GM23338 (cell line): ENCODE measurements around the gene CSRNP3. TPM values are rescaled to one million over a fixed set of nuclear protein-coding genes. Genes with fewer than 3 reads are reported as not detected.

Experiments
- ATAC-seq: fragments of 200-7000 bp; cut with Tn5 transposase; 3 replicates; pipeline ENCODE4 v1.9.1; 2020
- DNase-seq: peaks from one replicate; pipeline ENCODE4 v3.0.0-alpha.2; 2015; ENCODE audit warnings: low spot score
- H2AFZ ChIP-seq: fragments of 200-600 bp; sonication (generic); 2 replicates; pipeline ENCODE4 v1.8.0; 2016; ENCODE audit warnings: antibody characterized with exemption, mild to moderate bottlenecking, moderate library complexity
- H3F3A ChIP-seq: fragments of 200-600 bp; sonication (generic); replicated peaks from 2 replicates; pipeline ENCODE4 v1.8.0; 2017; ENCODE audit warnings: antibody characterized with exemption, mixed run types, low read depth
- H3K27ac ChIP-seq: fragments of 200-600 bp; sonication (generic); 2 replicates; pipeline ENCODE4 v1.6.1; 2016; ENCODE audit warnings: low read depth
- H3K27me3 ChIP-seq: fragments of 200-600 bp; sonication (generic); 2 replicates; pipeline ENCODE4 v1.8.0; 2016; ENCODE audit warnings: mild to moderate bottlenecking, mixed run types, moderate library complexity; ENCODE audit not compliant: insufficient read depth
- H3K36me3 ChIP-seq: fragments of 200-600 bp; sonication (generic); 2 replicates; pipeline ENCODE4 v1.8.0; 2016; ENCODE audit warnings: mild to moderate bottlenecking; ENCODE audit not compliant: insufficient read depth
- H3K4me1 ChIP-seq: fragments of 200-600 bp; sonication (generic); 2 replicates; pipeline ENCODE4 v1.8.0; 2016; ENCODE audit warnings: mild to moderate bottlenecking, moderate library complexity; ENCODE audit not compliant: insufficient read depth
- H3K4me2 ChIP-seq: fragments of 200-600 bp; sonication (generic); 2 replicates; pipeline ENCODE4 v1.7.1; 2017; ENCODE audit warnings: mixed run types
- H3K4me3 ChIP-seq: fragments of 200-600 bp; sonication (generic); 2 replicates; pipeline ENCODE4 v1.6.1; 2016; ENCODE audit warnings: mixed run types
- H3K79me2 ChIP-seq: fragments of 200-600 bp; sonication (generic); replicated peaks from 2 replicates; pipeline ENCODE4 v1.8.0; 2017; ENCODE audit warnings: mild to moderate bottlenecking; ENCODE audit not compliant: insufficient read depth
- H3K9me2 ChIP-seq: fragments of 200-600 bp; sonication (generic); 2 replicates; pipeline ENCODE4 v1.8.0; 2017; ENCODE audit not compliant: insufficient read depth
- H4K20me1 ChIP-seq: fragments of 200-600 bp; sonication (generic); replicated peaks from 2 replicates; pipeline ENCODE4 v1.8.0; 2017; ENCODE audit warnings: mild to moderate bottlenecking; ENCODE audit not compliant: insufficient read depth
- H3K27ac Mint-ChIP-seq: 2 replicates; pipeline ENCODE4 v1.8.0; 2020; ENCODE audit warnings: inconsistent platforms, mild to moderate bottlenecking, moderate library complexity, mixed read lengths
- H3K27me3 Mint-ChIP-seq: 3 replicates; pipeline ENCODE4 v1.8.0; 2022; ENCODE audit warnings: low read depth, mild to moderate bottlenecking, moderate library complexity, mixed read lengths, inconsistent platforms; ENCODE audit not compliant: insufficient read depth, poor library complexity
- H3K36me3 Mint-ChIP-seq: 3 replicates; pipeline ENCODE4 v1.8.0; 2021; ENCODE audit warnings: low read depth, mild to moderate bottlenecking, inconsistent platforms, moderate library complexity, mixed read lengths
- H3K4me1 Mint-ChIP-seq: 3 replicates; pipeline ENCODE4 v1.8.0; 2020; ENCODE audit warnings: mild to moderate bottlenecking, inconsistent platforms, mixed read lengths
- H3K4me3 Mint-ChIP-seq: 3 replicates; pipeline ENCODE4 v1.8.0; 2021; ENCODE audit warnings: moderate library complexity, mild to moderate bottlenecking, inconsistent platforms, mixed read lengths
- H3K9me3 Mint-ChIP-seq: 3 replicates; pipeline ENCODE4 v1.8.0; 2020; ENCODE audit warnings: moderate library complexity, mild to moderate bottlenecking, inconsistent platforms, mixed read lengths
- CREB1 ChIP-seq: fragments of 250-450 bp; sonication (Bioruptor Pico); IDR thresholded peaks from 2 replicates; pipeline ENCODE4 v1.5.0; 2020; ENCODE audit warnings: low read depth, mild to moderate bottlenecking, moderate library complexity
- ETS1 ChIP-seq: IDR thresholded peaks from 2 replicates; pipeline ENCODE4 v1.6.1; 2016; ENCODE audit warnings: antibody characterized with exemption
- NANOG ChIP-seq: IDR thresholded peaks from 2 replicates; pipeline ENCODE4 v1.6.1; 2016; ENCODE audit warnings: antibody characterized with exemption, borderline replicate concordance
- POLR2AphosphoS5 ChIP-seq: IDR thresholded peaks from 2 replicates; pipeline ENCODE4 v1.6.1; 2016; ENCODE audit warnings: antibody characterized with exemption, low read depth
- ZNF114 ChIP-seq: fragments of 250-450 bp; sonication (Bioruptor Pico); IDR thresholded peaks from 2 replicates; pipeline ENCODE4 v1.5.0; 2020; ENCODE audit warnings: mild to moderate bottlenecking, moderate library complexity
- polyA plus RNA-seq: library from polyadenylated mRNA; unstranded; fragments of >200 nt; fragmentation: Nextera tagmentation; extraction: Ambion mirVana; gene quantifications from 2 replicates; pipeline ENCODE4 v1.2.1, GENCODE V29; 2016
- total RNA-seq: library from RNA; depleted of rRNA; stranded (reverse); fragments of >200 nt; shearing (Covaris generic); gene quantifications from 2 replicates; pipeline ENCODE4 v1.2.3, GENCODE V29; 2014
- TF ChIP-seq, protein P1 (sequence below): IDR thresholded peaks from one replicate; pipeline ENCODE4 v1.6.1; 2018; ENCODE audit warnings: antibody characterized with exemption; ENCODE audit not compliant: unreplicated experiment
- TF ChIP-seq, protein P2 (sequence below): fragments of 250-450 bp; sonication (Bioruptor Pico); IDR thresholded peaks from 2 replicates; pipeline ENCODE4 v1.5.0; 2020; ENCODE audit warnings: mild to moderate bottlenecking, moderate library complexity

The CSRNP3 gene
- total and polyA plus RNA-seq, 2 experiments from 2014 or later: 3.8 to 6.8 TPM

- Histone ChIP-seq H3K4me1 (peaks cover 9% of the 10 kb centered on the region), H3K36me3 (no peaks in the 10 kb centered on the region), H3K4me3 (peak overlapping the region; percentile 48), H3K27me3 (no peaks in the 10 kb centered on the region), H3F3A (no peaks in the 10 kb centered on the region), H4K20me1 (no peaks in the 10 kb centered on the region), H3K9me2 (no peaks in the 10 kb centered on the region), H3K27ac (no peak overlapping the region), H3K79me2 (no peaks in the 10 kb centered on the region), H3K4me2 (peak overlapping the region; percentile 68), H2AFZ (no peak overlapping the region)
- Mint-ChIP-seq H3K9me3 (no peaks in the 10 kb centered on the region), H3K27ac (peak overlapping the region; percentile 73), H3K27me3 (no peaks in the 10 kb centered on the region), H3K36me3 (no peaks in the 10 kb centered on the region), H3K4me1 (peaks cover 18% of the 10 kb centered on the region), H3K4me3 (peak overlapping the region; percentile 77)
- peak; percentile 92 for DNase-seq
- TF ChIP-seq POLR2AphosphoS5 (no peak), NANOG (no peak), ZNF114 (no peak), CREB1 (CRISPR knock-in tag) (no peak), ETS1 (no peak)
- TF ChIP-seq, protein P1, sequence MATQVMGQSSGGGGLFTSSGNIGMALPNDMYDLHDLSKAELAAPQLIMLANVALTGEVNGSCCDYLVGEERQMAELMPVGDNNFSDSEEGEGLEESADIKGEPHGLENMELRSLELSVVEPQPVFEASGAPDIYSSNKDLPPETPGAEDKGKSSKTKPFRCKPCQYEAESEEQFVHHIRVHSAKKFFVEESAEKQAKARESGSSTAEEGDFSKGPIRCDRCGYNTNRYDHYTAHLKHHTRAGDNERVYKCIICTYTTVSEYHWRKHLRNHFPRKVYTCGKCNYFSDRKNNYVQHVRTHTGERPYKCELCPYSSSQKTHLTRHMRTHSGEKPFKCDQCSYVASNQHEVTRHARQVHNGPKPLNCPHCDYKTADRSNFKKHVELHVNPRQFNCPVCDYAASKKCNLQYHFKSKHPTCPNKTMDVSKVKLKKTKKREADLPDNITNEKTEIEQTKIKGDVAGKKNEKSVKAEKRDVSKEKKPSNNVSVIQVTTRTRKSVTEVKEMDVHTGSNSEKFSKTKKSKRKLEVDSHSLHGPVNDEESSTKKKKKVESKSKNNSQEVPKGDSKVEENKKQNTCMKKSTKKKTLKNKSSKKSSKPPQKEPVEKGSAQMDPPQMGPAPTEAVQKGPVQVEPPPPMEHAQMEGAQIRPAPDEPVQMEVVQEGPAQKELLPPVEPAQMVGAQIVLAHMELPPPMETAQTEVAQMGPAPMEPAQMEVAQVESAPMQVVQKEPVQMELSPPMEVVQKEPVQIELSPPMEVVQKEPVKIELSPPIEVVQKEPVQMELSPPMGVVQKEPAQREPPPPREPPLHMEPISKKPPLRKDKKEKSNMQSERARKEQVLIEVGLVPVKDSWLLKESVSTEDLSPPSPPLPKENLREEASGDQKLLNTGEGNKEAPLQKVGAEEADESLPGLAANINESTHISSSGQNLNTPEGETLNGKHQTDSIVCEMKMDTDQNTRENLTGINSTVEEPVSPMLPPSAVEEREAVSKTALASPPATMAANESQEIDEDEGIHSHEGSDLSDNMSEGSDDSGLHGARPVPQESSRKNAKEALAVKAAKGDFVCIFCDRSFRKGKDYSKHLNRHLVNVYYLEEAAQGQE: no peak
- TF ChIP-seq, protein P2, sequence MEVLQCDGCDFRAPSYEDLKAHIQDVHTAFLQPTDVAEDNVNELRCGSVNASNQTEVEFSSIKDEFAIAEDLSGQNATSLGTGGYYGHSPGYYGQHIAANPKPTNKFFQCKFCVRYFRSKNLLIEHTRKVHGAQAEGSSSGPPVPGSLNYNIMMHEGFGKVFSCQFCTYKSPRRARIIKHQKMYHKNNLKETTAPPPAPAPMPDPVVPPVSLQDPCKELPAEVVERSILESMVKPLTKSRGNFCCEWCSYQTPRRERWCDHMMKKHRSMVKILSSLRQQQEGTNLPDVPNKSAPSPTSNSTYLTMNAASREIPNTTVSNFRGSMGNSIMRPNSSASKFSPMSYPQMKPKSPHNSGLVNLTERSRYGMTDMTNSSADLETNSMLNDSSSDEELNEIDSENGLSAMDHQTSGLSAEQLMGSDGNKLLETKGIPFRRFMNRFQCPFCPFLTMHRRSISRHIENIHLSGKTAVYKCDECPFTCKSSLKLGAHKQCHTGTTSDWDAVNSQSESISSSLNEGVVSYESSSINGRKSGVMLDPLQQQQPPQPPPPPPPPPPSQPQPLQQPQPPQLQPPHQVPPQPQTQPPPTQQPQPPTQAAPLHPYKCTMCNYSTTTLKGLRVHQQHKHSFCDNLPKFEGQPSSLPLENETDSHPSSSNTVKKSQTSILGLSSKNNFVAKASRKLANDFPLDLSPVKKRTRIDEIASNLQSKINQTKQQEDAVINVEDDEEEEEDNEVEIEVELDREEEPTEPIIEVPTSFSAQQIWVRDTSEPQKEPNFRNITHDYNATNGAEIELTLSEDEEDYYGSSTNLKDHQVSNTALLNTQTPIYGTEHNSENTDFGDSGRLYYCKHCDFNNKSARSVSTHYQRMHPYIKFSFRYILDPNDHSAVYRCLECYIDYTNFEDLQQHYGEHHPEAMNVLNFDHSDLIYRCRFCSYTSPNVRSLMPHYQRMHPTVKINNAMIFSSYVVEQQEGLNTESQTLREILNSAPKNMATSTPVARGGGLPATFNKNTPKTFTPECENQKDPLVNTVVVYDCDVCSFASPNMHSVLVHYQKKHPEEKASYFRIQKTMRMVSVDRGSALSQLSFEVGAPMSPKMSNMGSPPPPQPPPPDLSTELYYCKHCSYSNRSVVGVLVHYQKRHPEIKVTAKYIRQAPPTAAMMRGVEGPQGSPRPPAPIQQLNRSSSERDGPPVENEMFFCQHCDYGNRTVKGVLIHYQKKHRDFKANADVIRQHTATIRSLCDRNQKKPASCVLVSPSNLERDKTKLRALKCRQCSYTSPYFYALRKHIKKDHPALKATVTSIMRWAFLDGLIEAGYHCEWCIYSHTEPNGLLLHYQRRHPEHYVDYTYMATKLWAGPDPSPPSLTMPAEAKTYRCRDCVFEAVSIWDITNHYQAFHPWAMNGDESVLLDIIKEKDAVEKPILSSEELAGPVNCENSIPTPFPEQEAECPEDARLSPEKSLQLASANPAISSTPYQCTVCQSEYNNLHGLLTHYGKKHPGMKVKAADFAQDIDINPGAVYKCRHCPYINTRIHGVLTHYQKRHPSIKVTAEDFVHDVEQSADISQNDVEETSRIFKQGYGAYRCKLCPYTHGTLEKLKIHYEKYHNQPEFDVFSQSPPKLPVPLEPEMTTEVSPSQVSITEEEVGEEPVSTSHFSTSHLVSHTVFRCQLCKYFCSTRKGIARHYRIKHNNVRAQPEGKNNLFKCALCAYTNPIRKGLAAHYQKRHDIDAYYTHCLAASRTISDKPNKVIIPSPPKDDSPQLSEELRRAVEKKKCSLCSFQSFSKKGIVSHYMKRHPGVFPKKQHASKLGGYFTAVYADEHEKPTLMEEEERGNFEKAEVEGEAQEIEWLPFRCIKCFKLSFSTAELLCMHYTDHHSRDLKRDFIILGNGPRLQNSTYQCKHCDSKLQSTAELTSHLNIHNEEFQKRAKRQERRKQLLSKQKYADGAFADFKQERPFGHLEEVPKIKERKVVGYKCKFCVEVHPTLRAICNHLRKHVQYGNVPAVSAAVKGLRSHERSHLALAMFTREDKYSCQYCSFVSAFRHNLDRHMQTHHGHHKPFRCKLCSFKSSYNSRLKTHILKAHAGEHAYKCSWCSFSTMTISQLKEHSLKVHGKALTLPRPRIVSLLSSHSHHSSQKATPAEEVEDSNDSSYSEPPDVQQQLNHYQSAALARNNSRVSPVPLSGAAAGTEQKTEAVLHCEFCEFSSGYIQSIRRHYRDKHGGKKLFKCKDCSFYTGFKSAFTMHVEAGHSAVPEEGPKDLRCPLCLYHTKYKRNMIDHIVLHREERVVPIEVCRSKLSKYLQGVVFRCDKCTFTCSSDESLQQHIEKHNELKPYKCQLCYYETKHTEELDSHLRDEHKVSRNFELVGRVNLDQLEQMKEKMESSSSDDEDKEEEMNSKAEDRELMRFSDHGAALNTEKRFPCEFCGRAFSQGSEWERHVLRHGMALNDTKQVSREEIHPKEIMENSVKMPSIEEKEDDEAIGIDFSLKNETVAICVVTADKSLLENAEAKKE: no peak
- peak; percentile 100 for ATAC-seq
These were observed 104.3 kb downstream of the CSRNP3 start for GRCh38 chr2:165573534-165574461.
